ENCODE measurements around the gene AHR. TPM values are rescaled to one million over a fixed set of nuclear protein-coding genes. Genes with fewer than 3 reads are reported as not detected.

Gene AHR
- total and polyA plus RNA-seq, 8 donors, result 8.7 to 136 (median 43.1) TPM

- peak in 1 of 2 donors; percentile 56 for DNase-seq
- H3K4me3 ChIP-seq, result no peak overlapping the region
- no peaks in the 10 kb centered on the region for H3K27me3 ChIP-seq
- TF ChIP-seq, protein P1, sequence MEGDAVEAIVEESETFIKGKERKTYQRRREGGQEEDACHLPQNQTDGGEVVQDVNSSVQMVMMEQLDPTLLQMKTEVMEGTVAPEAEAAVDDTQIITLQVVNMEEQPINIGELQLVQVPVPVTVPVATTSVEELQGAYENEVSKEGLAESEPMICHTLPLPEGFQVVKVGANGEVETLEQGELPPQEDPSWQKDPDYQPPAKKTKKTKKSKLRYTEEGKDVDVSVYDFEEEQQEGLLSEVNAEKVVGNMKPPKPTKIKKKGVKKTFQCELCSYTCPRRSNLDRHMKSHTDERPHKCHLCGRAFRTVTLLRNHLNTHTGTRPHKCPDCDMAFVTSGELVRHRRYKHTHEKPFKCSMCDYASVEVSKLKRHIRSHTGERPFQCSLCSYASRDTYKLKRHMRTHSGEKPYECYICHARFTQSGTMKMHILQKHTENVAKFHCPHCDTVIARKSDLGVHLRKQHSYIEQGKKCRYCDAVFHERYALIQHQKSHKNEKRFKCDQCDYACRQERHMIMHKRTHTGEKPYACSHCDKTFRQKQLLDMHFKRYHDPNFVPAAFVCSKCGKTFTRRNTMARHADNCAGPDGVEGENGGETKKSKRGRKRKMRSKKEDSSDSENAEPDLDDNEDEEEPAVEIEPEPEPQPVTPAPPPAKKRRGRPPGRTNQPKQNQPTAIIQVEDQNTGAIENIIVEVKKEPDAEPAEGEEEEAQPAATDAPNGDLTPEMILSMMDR (IDR thresholded peaks at IDR 0.05), result no peak
- TF ChIP-seq POLR2AphosphoS5 (IDR thresholded peaks at IDR 0.05), result peak in 1 of 3 donors; percentile 51
- H3K36me3 ChIP-seq, result no peaks in the 10 kb centered on the region
- WGBS, 5 donors, result 42 to 62% (median 60%) methylated on average over 3 of the region's 3 CpGs
- intact Hi-C loops (cut with DNase I; ENCODE audit: low total_unique reads), result no loop called here
- H3K27ac ChIP-seq, result peak overlapping the region in 4 of 5 donors; percentile 53 to 75 (median 65)
- H3K4me1 ChIP-seq, result peaks cover 9 to 39% (median 20%) of the 10 kb centered on the region in 4 donors
- H3K9me3 ChIP-seq, result no peaks in the 10 kb centered on the region
Measured at GRCh38 chr7:17371671-17372524, 73.4 kb downstream of the AHR start.

- Histone ChIP-seq H3K27me3 (no peaks in the 10 kb centered on the region), H3K9me3 (no peaks in the 10 kb centered on the region), H3K4me1 (peaks cover 9 to 36% (median 18%) of the 10 kb centered on the region in 4 donors), H3K36me3 (no peaks in the 10 kb centered on the region), H3K4me3 (no peak overlapping the region), H3K27ac (no peak overlapping the region)
- TF ChIP-seq POLR2A (IDR thresholded peaks at IDR 0.05) (no peak), POLR2AphosphoS5 (IDR thresholded peaks at IDR 0.05) (no peak), EP300 (IDR thresholded peaks at IDR 0.05) (no peak)
- TF ChIP-seq, protein P1 (IDR thresholded peaks at IDR 0.05), result no peak
- WGBS, 5 donors, result 83 to 91% (median 86%) methylated on average over 4 of the region's 4 CpGs
- DNase-seq, result no peak
- intact Hi-C loops (cut with DNase I; ENCODE audit: low total_unique reads), result no loop called here
Measured at GRCh38 chr7:17374157-17374556, 75.7 kb downstream of the AHR start.

DNA sequence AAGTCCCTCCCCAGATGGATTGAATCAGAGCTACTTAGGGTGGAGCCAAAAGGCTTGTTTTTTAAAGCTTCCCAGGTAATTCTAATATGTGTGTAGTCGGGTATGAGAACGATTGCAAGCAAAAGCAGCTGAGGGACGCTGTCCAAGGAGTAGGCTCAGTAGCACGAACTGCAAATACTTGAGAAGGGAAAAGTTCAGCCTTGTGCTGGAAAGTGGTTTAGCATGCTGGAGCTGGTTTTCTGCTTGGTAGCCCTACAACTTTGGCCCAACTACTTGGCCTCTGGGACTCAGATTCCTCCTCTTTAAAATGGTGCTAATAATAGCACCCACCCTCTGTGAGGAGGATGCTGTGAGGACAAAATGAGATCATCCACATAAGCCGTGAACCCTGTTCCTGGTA lies 76.2 kb downstream of the AHR start:
- WGBS, 5 donors, result 40 to 83% (median 71%) methylated on average over 5 of the region's 5 CpGs
- Histone ChIP-seq H3K4me3 (no peak overlapping the region), H3K4me1 (peaks cover 9 to 31% (median 16%) of the 10 kb centered on the region in 4 donors), H3K9me3 (no peaks in the 10 kb centered on the region), H3K27ac (no peak overlapping the region), H3K36me3 (no peaks in the 10 kb centered on the region), H3K27me3 (no peaks in the 10 kb centered on the region)
- TF ChIP-seq, protein P1 (IDR thresholded peaks at IDR 0.05), result no peak
- TF ChIP-seq EP300 (IDR thresholded peaks at IDR 0.05), result no peak
- TF ChIP-seq POLR2A (IDR thresholded peaks at IDR 0.05), result no peak
- TF ChIP-seq POLR2AphosphoS5 (IDR thresholded peaks at IDR 0.05), result no peak
- DNase-seq, result no peak
- intact Hi-C loops (cut with DNase I; ENCODE audit: low total_unique reads), result no loop called here

DNA sequence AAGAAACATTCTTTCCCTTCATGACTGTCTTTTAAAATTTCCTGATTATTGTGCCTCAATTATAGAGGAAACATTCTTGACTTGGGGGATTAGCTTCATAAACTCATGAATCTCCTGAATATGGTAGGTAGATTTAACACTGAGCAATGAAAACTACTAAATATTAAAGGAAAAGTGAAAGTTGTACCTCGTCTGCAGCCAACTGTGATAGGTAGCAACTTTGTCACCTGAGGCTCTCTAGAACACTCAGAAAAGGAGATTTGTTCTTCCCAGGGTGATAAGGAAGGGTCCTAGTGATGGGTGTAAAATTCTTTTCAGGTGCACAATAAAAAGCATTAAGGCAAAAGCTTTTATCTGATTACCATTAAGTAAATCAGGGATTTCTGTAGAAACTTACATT lies 78.1 kb downstream of the AHR start:
- TF ChIP-seq POLR2AphosphoS5 (IDR thresholded peaks at IDR 0.05), result no peak
- no peak for TF ChIP-seq EP300 (IDR thresholded peaks at IDR 0.05)
- TF ChIP-seq, protein P1 (IDR thresholded peaks at IDR 0.05), result no peak
- TF ChIP-seq POLR2A (IDR thresholded peaks at IDR 0.05), result no peak
- Histone ChIP-seq H3K4me3 (no peak overlapping the region), H3K9me3 (no peaks in the 10 kb centered on the region), H3K36me3 (no peaks in the 10 kb centered on the region), H3K27me3 (no peaks in the 10 kb centered on the region), H3K27ac (no peak overlapping the region), H3K4me1 (peaks cover 0 to 14% (median under 1%) of the 10 kb centered on the region in 4 donors)
- WGBS, 5 donors, result 55 to 78% (median 73%) methylated on average over 1 of the region's 1 CpG
- intact Hi-C loops (cut with DNase I; ENCODE audit: low total_unique reads), result no loop called here
- DNase-seq, result no peak

Data from stomach (tissue), 9 donors.